Lung (tissue), 12 donors: ENCODE measurements around the gene AMY1C. TPM values are rescaled to one million over a fixed set of nuclear protein-coding genes. Genes with fewer than 3 reads are reported as not detected.

Source experiments
- ATAC-seq: fragments of 200-7000 bp; cut with Tn5 transposase; one replicate; pipeline ENCODE4 v1.9.1; 2020; ENCODE audit warnings: moderate number of reproducible peaks; ENCODE audit not compliant: insufficient read depth, low FRiP score
- DNase-seq, 3 donors: peaks; one replicate each; pipeline ENCODE4 v3.0.0-alpha.2; 2013 to 2017
- H3K27ac ChIP-seq, 2 donors: one replicate each; pipeline ENCODE4 v1.5.1; 2013; ENCODE audit warnings: mild to moderate bottlenecking in 2 of 2, moderate library complexity in 2 of 2, control low read depth in 1 of 2, inconsistent platforms in 1 of 2, low read depth in 1 of 2, low read length in 1 of 2
- H3K27me3 ChIP-seq, 3 donors: one replicate each; pipeline ENCODE4 v1.5.1; 2013; ENCODE audit warnings: low read length in 2 of 3; ENCODE audit not compliant: control insufficient read depth in 3 of 3, insufficient read depth in 3 of 3
- H3K36me3 ChIP-seq, 4 donors: one replicate each; pipeline ENCODE4 v1.5.1; 2013; ENCODE audit warnings: low read length in 4 of 4, mild to moderate bottlenecking in 1 of 4, moderate library complexity in 1 of 4; ENCODE audit not compliant: control insufficient read depth in 4 of 4, insufficient read depth in 4 of 4
- H3K4me1 ChIP-seq, 5 donors: one replicate each; pipeline ENCODE4 v1.5.1; 2013; ENCODE audit warnings: low read length in 5 of 5, mild to moderate bottlenecking in 2 of 5, moderate library complexity in 1 of 5; ENCODE audit not compliant: control insufficient read depth in 5 of 5, insufficient read depth in 5 of 5
- H3K4me3 ChIP-seq: one replicate; pipeline ENCODE4 v1.5.1; 2013; ENCODE audit warnings: mild to moderate bottlenecking, control low read depth, moderate library complexity
- H3K9ac ChIP-seq, 2 donors: one replicate each; pipeline ENCODE4 v1.5.1; 2013; ENCODE audit warnings: low read length in 2 of 2, control low read depth in 1 of 2; ENCODE audit not compliant: insufficient read depth in 1 of 2
- H3K9me3 ChIP-seq, 4 donors: one replicate each; pipeline ENCODE4 v1.5.1; 2013; ENCODE audit warnings: low read length in 3 of 4, mild to moderate bottlenecking in 1 of 4, moderate library complexity in 1 of 4; ENCODE audit not compliant: control insufficient read depth in 4 of 4, insufficient read depth in 3 of 4
- WGBS, 2 donors: extraction: QIAGEN DNeasy Blood & Tissue Kit; methylation state at CpG; one replicate each; pipeline ENCODE4 v1.1.7; 2013; 5-methylcytosine and 5-hydroxymethylcytosine counted together
- polyA plus RNA-seq, 2 donors: library from polyadenylated mRNA; stranded (reverse); fragments of 200-250 nt; gene quantifications; one replicate each; pipeline ENCODE4 v1.2.1, GENCODE V29; 2013
- total RNA-seq, 2 donors: library from RNA; depleted of rRNA in 1 of 2; stranded (reverse); fragments of >200 nt in 1 of 2; gene quantifications; one replicate each; pipeline ENCODE4 v1.2.1, GENCODE V29; 2014 to 2021
- TF ChIP-seq, protein P1 (sequence below): IDR thresholded peaks from 2 replicates; pipeline ENCODE4 v1.5.1; 2012; ENCODE audit warnings: mild to moderate bottlenecking; ENCODE audit errors: control extremely low read depth, extremely low read depth
- donor health status: control.
- donor health status: control.
- donor health status: Bipolar disorder and iron deficiency.
- donor health status: healthy.
- donor health status: DM: yes; HTN: yes; CAD: no.

The AMY1C gene
- total and polyA plus RNA-seq, 4 donors = 22.2 to 71.2 (median 30.0) TPM

GRCh38 chr1:103779932-103780331 is 30.2 kb downstream of the AMY1C start:
- TF ChIP-seq, protein P1, sequence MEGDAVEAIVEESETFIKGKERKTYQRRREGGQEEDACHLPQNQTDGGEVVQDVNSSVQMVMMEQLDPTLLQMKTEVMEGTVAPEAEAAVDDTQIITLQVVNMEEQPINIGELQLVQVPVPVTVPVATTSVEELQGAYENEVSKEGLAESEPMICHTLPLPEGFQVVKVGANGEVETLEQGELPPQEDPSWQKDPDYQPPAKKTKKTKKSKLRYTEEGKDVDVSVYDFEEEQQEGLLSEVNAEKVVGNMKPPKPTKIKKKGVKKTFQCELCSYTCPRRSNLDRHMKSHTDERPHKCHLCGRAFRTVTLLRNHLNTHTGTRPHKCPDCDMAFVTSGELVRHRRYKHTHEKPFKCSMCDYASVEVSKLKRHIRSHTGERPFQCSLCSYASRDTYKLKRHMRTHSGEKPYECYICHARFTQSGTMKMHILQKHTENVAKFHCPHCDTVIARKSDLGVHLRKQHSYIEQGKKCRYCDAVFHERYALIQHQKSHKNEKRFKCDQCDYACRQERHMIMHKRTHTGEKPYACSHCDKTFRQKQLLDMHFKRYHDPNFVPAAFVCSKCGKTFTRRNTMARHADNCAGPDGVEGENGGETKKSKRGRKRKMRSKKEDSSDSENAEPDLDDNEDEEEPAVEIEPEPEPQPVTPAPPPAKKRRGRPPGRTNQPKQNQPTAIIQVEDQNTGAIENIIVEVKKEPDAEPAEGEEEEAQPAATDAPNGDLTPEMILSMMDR = no peak
- Histone ChIP-seq H3K36me3 (no peaks in the 10 kb centered on the region), H3K9ac (no peak overlapping the region), H3K9me3 (no peaks in the 10 kb centered on the region), H3K4me1 (no peaks in the 10 kb centered on the region), H3K27ac (no peak overlapping the region), H3K4me3 (no peak overlapping the region), H3K27me3 (no peaks in the 10 kb centered on the region)
- DNase-seq (no peak), ATAC-seq (no peak)

GRCh38 chr1:103783944-103784377 is 34.3 kb downstream of the AMY1C start:
- H3K9me3 ChIP-seq = no peaks in the 10 kb centered on the region
- H3K36me3 ChIP-seq = no peaks in the 10 kb centered on the region
- no peaks in the 10 kb centered on the region for H3K27me3 ChIP-seq
- H3K27ac ChIP-seq = no peak overlapping the region
- DNase-seq (no peak), ATAC-seq (no peak)
- WGBS, 2 donors = 50 to 59% methylated on average over 4 of the region's 4 CpGs
- TF ChIP-seq, protein P1 = no peak
- no peak overlapping the region for H3K9ac ChIP-seq
- no peaks in the 10 kb centered on the region for H3K4me1 ChIP-seq
- no peak overlapping the region for H3K4me3 ChIP-seq

- Histone ChIP-seq H3K36me3 (no peaks in the 10 kb centered on the region), H3K4me1 (no peaks in the 10 kb centered on the region), H3K4me3 (no peak overlapping the region), H3K9ac (no peak overlapping the region), H3K27me3 (no peaks in the 10 kb centered on the region), H3K9me3 (no peaks in the 10 kb centered on the region), H3K27ac (no peak overlapping the region)
- no peak for ATAC-seq
- TF ChIP-seq, protein P1 = no peak
- 38 to 67% methylated on average over 1 of the region's 1 CpG for WGBS, 2 donors
- peak in 2 of 3 donors; percentile 53 for DNase-seq
Observed at GRCh38 chr1:103788377-103788776, 38.7 kb downstream of the AMY1C start.

- no peak overlapping the region for H3K27ac ChIP-seq
- no peaks in the 10 kb centered on the region for H3K36me3 ChIP-seq
- TF ChIP-seq, protein P1 = no peak
- H3K27me3 ChIP-seq = no peaks in the 10 kb centered on the region
- no peak for DNase-seq
- H3K9ac ChIP-seq = no peak overlapping the region
- no peaks in the 10 kb centered on the region for H3K4me1 ChIP-seq
- H3K4me3 ChIP-seq = no peak overlapping the region
- 85 to 94% methylated on average over 2 of the region's 2 CpGs for WGBS, 2 donors
- H3K9me3 ChIP-seq = no peaks in the 10 kb centered on the region
- ATAC-seq = no peak
Observed at GRCh38 chr1:103790172-103790571, 40.5 kb downstream of the AMY1C start.
